ENCODE results near the gene TNFRSF11A. TPM values are rescaled to one million over a fixed set of nuclear protein-coding genes. Genes with fewer than 3 reads are reported as not detected.

The TNFRSF11A gene
- total and polyA plus RNA-seq, 12 donors, result 0.29 to 2.7 (median 0.78) TPM

DNA sequence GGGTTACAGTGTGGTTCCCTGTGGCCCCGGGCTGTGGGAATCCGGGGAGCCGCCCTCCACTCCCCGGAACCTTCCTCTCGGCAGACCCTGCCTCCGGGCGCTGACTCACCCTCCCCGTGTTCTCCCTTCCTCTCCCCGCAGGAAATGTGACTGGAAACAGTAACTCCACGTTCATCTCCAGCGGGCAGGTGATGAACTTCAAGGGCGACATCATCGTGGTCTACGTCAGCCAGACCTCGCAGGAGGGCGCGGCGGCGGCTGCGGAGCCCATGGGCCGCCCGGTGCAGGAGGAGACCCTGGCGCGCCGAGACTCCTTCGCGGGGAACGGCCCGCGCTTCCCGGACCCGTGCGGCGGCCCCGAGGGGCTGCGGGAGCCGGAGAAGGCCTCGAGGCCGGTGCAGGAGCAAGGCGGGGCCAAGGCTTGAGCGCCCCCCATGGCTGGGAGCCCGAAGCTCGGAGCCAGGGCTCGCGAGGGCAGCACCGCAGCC lies 59.5 kb downstream of the TNFRSF11A start:
- no peak for DNase-seq
- WGBS, 2 donors, result 18 to 42% methylated on average over 45 to 46 of the region's 46 CpGs
- ATAC-seq, result peak in 5 of 8 donors; percentile 31 to 62 (median 47)
- Histone ChIP-seq H3K4me1 (peaks cover 0 to 5% (median 0%) of the 10 kb centered on the region in 9 donors), H3K27me3 (peaks cover 0 to 13% (median 0%) of the 10 kb centered on the region in 7 donors), H3K9me3 (no peaks in the 10 kb centered on the region), H3K27ac (no peak overlapping the region), H3K36me3 (no peaks in the 10 kb centered on the region), H3K4me3 (peak overlapping the region in 9 of 10 donors; percentile 32 to 53 (median 50))
- TF ChIP-seq CTCF (IDR thresholded peaks at IDR 0.05), result peak in 2 of 9 donors; percentile 6 to 21
- intact Hi-C loops (cut with DNase I), result no loop called here

DNA sequence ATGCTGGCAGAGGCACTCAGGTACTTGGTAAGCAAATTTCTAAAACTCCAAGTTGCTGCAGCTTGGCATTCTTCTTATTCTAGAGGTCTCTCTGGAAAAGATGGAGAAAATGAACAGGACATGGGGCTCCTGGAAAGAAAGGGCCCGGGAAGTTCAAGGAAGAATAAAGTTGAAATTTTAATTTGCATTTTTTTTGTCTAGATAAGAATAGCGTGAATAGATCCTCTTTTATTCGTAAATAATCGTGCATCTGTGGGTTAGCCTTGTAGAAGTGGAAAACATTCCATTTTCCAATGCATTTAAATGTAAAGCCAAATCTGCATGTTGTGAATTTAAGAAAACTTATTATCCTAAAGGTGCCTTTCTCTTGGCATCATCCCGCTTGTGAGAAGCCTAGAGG lies 61.0 kb downstream of the TNFRSF11A start:
- TF ChIP-seq CTCF (IDR thresholded peaks at IDR 0.05), result no peak
- no peak overlapping the region for H3K4me3 ChIP-seq
- no peak overlapping the region for H3K27ac ChIP-seq
- intact Hi-C loops (cut with DNase I), result no loop called here
- H3K36me3 ChIP-seq, result no peaks in the 10 kb centered on the region
- ATAC-seq (no peak), DNase-seq (no peak)
- H3K27me3 ChIP-seq, result peaks cover 0 to 13% (median 0%) of the 10 kb centered on the region in 7 donors
- H3K4me1 ChIP-seq, result peaks cover 0 to 5% (median 0%) of the 10 kb centered on the region in 9 donors
- no peaks in the 10 kb centered on the region for H3K9me3 ChIP-seq
- WGBS, 2 donors, result 89 to 90% methylated on average over 5 of the region's 5 CpGs

GRCh38 chr18:62386601-62387000 lies 61.5 kb downstream of the TNFRSF11A start:
- intact Hi-C loops (cut with DNase I), result no loop called here
- no peaks in the 10 kb centered on the region for H3K36me3 ChIP-seq
- peaks cover 0 to 13% (median 0%) of the 10 kb centered on the region in 7 donors for H3K27me3 ChIP-seq
- no peak for ATAC-seq
- TF ChIP-seq CTCF (IDR thresholded peaks at IDR 0.05), result no peak
- no peak overlapping the region for H3K4me3 ChIP-seq
- DNase-seq, result no peak
- no peaks in the 10 kb centered on the region for H3K9me3 ChIP-seq
- WGBS, 2 donors, result 76 to 79% methylated on average over 4 of the region's 4 CpGs
- H3K4me1 ChIP-seq, result peaks cover 0 to 5% (median 0%) of the 10 kb centered on the region in 9 donors
- no peak overlapping the region for H3K27ac ChIP-seq

- ATAC-seq, result no peak
- no peak for TF ChIP-seq CTCF (IDR thresholded peaks at IDR 0.05)
- peaks cover 0 to 5% (median 0%) of the 10 kb centered on the region in 9 donors for H3K4me1 ChIP-seq
These were observed 62.1 kb downstream of the TNFRSF11A start for GRCh38 chr18:62387257-62387656.

More at GRCh38 chr18:62387257-62387656, 62.1 kb downstream of the TNFRSF11A start:
- no peak overlapping the region for H3K27ac ChIP-seq
- 78 to 79% methylated on average over 2 of the region's 2 CpGs for WGBS, 2 donors
- H3K36me3 ChIP-seq, result no peaks in the 10 kb centered on the region
- H3K4me3 ChIP-seq, result no peak overlapping the region
- intact Hi-C loops (cut with DNase I), result no loop called here
- no peak for DNase-seq
- H3K9me3 ChIP-seq, result no peaks in the 10 kb centered on the region
- H3K27me3 ChIP-seq, result peaks cover 0 to 13% (median 0%) of the 10 kb centered on the region in 7 donors

Measured in heart right ventricle (tissue), 16 donors.